ENCODE data around the gene COL25A1.

DNA sequence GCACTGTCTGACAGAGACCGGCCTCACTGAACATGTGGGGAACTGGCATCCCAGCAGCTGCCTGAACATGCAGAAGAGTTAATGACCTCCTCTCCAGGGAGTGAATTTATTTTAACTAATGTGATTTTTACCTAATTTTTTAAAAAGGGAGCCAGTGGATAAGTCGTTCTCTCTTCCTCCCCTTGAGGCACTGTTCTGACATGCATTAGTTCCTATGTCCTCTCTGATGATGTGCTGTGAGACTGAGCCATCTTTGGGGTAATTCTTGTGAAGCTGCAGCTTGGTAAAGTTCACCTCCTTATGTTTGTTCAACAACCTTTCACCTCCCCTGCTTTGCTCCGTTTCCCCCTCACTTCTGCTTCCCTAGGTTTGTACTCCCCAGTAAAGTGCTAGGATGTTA, 139.7 kb downstream of the COL25A1 start:
- no peak for TF ChIP-seq TARDBP (IDR thresholded peaks at IDR 0.05)
- TF ChIP-seq ZNF384 (IDR thresholded peaks at IDR 0.05) = no peak
- TF ChIP-seq FOXK2 (IDR thresholded peaks at IDR 0.05) = no peak
- no peak for TF ChIP-seq CTBP1 (IDR thresholded peaks at IDR 0.05; ENCODE audit: borderline replicate concordance)
- TF ChIP-seq L3MBTL2 (conservative IDR thresholded peaks at IDR 0.05) = no peak
- no peak for TF ChIP-seq NFRKB (IDR thresholded peaks at IDR 0.05)
